GM12872 (cell line): ENCODE data around the gene MGAM2.

Source experiments
- CTCF ChIP-seq: IDR thresholded peaks from 3 replicates; pipeline ENCODE4 v1.5.1; 2011; ENCODE audit warnings: low read depth, mild to moderate bottlenecking, low read length, moderate library complexity; ENCODE audit not compliant: insufficient read depth

Gene MGAM2

GRCh38 chr7:142125256-142125955 is 13.9 kb downstream of the MGAM2 start:
- no peak for TF ChIP-seq CTCF

- TF ChIP-seq CTCF, result no peak
Measured at GRCh38 chr7:142130267-142130666, 18.7 kb downstream of the MGAM2 start.

GRCh38 chr7:142131439-142132185 is 20.1 kb downstream of the MGAM2 start:
- no peak for TF ChIP-seq CTCF

- TF ChIP-seq CTCF, result no peak
Measured at GRCh38 chr7:142133731-142134148, 22.2 kb downstream of the MGAM2 start.

GRCh38 chr7:142134909-142135308 is 23.4 kb downstream of the MGAM2 start:
- no peak for TF ChIP-seq CTCF

- TF ChIP-seq CTCF, result no peak
Measured at GRCh38 chr7:142138996-142139395, 27.5 kb downstream of the MGAM2 start.

- TF ChIP-seq CTCF, result no peak
Measured at GRCh38 chr7:142139597-142140400, 28.3 kb downstream of the MGAM2 start.
